Effector memory CD4-positive, alpha-beta T cell (primary cell): Measurements from ENCODE around the gene CSTF3.
"Not testable (repeated sequence)": the region's sequence is repeated elsewhere in the genome, so short reads cannot be mapped to it uniquely, and the experiment has no call there.

Source experiments
- DNase-seq, 3 donors: peaks; one replicate each; pipeline ENCODE4 v3.0.0-alpha.2; 2020
- H3K27ac ChIP-seq: 2 replicates; pipeline ENCODE4 v1.7.0; 2013; ENCODE audit warnings: mild to moderate bottlenecking, low read length, moderate library complexity; ENCODE audit not compliant: insufficient read depth, poor library complexity, severe bottlenecking
- H3K27me3 ChIP-seq: replicated peaks from 2 replicates; pipeline ENCODE4 v1.7.0; 2013; ENCODE audit warnings: mild to moderate bottlenecking, low read length; ENCODE audit not compliant: insufficient read depth, control insufficient read depth, poor library complexity, severe bottlenecking
- H3K36me3 ChIP-seq: 2 replicates; pipeline ENCODE4 v1.7.0; 2013; ENCODE audit warnings: mild to moderate bottlenecking, low read length, moderate library complexity; ENCODE audit not compliant: control insufficient read depth, insufficient read depth
- H3K4me1 ChIP-seq: 2 replicates; pipeline ENCODE4 v1.7.0; 2013; ENCODE audit warnings: low read length, mild to moderate bottlenecking; ENCODE audit not compliant: control insufficient read depth, insufficient read depth, poor library complexity, severe bottlenecking
- H3K4me3 ChIP-seq: 2 replicates; pipeline ENCODE4 v1.7.0; 2013; ENCODE audit warnings: low read length, low read depth, mild to moderate bottlenecking; ENCODE audit not compliant: insufficient read depth, poor library complexity, severe bottlenecking
- H3K9me3 ChIP-seq: 2 replicates; pipeline ENCODE4 v1.7.0; 2013; ENCODE audit warnings: mild to moderate bottlenecking, low read length, moderate library complexity; ENCODE audit not compliant: control insufficient read depth

CSTF3 gene

DNA sequence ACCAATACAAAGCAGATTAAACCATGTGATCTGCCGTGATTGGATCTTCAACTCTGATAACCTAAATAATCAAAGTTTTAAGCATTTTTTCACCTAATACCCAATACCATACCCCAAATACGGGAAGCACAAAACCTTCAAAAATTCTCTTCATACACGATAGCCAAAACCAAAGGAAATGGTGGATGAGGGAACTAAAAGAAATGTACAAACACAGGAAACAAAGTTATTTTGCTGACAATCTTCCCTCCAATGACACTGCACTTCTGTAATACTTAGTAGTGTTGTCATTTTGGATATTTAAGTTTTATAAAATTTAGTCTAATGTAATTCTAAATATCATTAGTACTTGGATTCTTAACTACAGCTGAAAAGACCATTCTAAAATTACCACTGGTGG is 27.0 kb downstream of the CSTF3 start:
- H3K4me1 ChIP-seq: no peaks in the 10 kb centered on the region
- no peaks in the 10 kb centered on the region for H3K36me3 ChIP-seq
- no peak for DNase-seq
- no peaks in the 10 kb centered on the region for H3K9me3 ChIP-seq
- no peak overlapping the region for H3K4me3 ChIP-seq
- H3K27ac ChIP-seq: no peak overlapping the region
- no peaks in the 10 kb centered on the region for H3K27me3 ChIP-seq

DNA sequence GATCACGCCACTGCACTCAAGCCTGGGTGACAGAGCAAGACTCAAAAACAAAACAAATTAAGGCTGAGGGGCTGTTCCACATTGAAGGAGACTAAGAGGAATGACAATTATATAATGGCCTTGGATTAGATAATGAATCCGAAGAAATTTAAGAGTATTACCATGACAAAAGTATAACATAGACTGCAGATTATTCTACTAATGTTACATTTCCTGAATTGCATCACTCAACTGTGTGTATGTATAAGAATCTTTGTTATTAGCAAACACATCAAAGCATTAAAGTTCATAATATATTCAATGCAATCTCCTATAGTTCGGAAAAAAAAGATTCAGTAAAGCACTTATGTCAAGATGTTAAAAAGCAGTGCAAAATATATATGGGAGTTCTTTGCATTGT is 27.5 kb downstream of the CSTF3 start:
- H3K4me3 ChIP-seq: no peak overlapping the region
- no peak overlapping the region for H3K27ac ChIP-seq
- no peaks in the 10 kb centered on the region for H3K4me1 ChIP-seq
- no peaks in the 10 kb centered on the region for H3K9me3 ChIP-seq
- no peaks in the 10 kb centered on the region for H3K36me3 ChIP-seq
- no peaks in the 10 kb centered on the region for H3K27me3 ChIP-seq
- DNase-seq: no peak

DNA sequence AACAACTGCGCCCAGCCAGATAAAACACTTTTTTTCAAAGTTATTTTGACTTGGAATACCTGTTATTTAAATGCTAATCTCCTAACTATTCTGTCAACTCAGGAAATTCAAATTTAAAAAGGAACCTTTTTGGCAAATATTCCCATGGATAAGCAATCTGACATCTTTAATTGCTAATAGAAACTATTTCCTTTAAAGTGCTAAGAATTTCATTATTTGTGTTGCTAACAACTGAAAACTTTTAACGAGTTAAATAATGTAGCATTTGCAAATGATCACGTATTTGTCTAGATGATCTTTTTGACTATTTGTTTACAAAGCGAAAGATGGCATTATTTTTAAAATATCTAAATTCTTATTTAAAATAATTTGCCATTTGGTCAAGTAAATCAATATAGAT is 28.8 kb downstream of the CSTF3 start:
- Histone ChIP-seq H3K9me3 (no peaks in the 10 kb centered on the region), H3K27me3 (no peaks in the 10 kb centered on the region), H3K36me3 (no peaks in the 10 kb centered on the region), H3K27ac (no peak overlapping the region), H3K4me3 (no peak overlapping the region), H3K4me1 (no peaks in the 10 kb centered on the region)
- no peak for DNase-seq

DNA sequence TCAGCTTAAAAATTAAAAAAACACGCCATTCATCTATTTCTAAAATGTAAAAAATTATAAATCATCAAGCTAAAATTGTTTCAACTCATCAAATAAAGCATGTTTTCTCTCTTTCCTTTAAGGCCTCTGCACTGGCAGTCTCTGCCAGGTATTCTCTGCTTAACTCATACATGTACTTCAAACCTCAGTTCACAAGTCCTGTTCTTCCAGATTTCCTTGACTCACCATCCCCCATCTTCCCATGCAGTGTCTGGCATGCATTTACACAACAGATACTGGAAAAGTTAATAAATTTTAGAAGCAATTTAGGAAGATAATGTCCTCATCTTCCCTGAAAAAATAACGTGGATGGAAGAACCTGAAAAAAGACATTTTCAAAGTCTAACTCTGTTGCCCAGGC is 32.5 kb downstream of the CSTF3 start:
- no peaks in the 10 kb centered on the region for H3K4me1 ChIP-seq
- no peak for DNase-seq
- H3K27ac ChIP-seq: no peak overlapping the region
- H3K4me3 ChIP-seq: no peak overlapping the region
- no peaks in the 10 kb centered on the region for H3K27me3 ChIP-seq
- H3K36me3 ChIP-seq: no peaks in the 10 kb centered on the region
- H3K9me3 ChIP-seq: no peaks in the 10 kb centered on the region

DNA sequence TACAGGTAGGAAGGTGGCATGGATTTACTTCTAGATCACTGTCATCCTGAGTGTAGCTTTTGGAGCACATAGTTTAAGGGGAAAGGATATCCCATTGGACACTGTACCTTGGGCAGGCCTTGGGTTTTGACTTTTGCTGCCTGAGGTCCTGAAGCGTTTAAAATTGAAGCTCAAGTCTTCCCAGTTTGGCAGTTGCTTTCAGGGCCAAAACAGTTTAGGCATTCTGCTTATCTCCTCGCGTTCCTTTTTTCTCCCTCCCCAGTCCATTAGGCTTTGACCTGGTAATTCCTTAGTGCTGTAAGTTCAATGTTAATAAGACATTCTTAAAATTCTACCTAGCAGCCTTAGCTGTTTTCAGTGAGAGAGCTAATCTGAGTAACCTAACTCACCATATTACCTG is 35.7 kb downstream of the CSTF3 start:
- H3K4me3 ChIP-seq: no peak overlapping the region
- no peaks in the 10 kb centered on the region for H3K36me3 ChIP-seq
- H3K9me3 ChIP-seq: no peaks in the 10 kb centered on the region
- DNase-seq: no peak
- no peaks in the 10 kb centered on the region for H3K4me1 ChIP-seq
- no peak overlapping the region for H3K27ac ChIP-seq
- no peaks in the 10 kb centered on the region for H3K27me3 ChIP-seq

- Histone ChIP-seq H3K27ac (no peak overlapping the region), H3K4me3 (no peak overlapping the region), H3K4me1 (no peaks in the 10 kb centered on the region), H3K9me3 (no peaks in the 10 kb centered on the region), H3K27me3 (no peaks in the 10 kb centered on the region), H3K36me3 (no peaks in the 10 kb centered on the region)
- no peak for DNase-seq
Measured at GRCh38 chr11:33125025-33125424, 36.3 kb downstream of the CSTF3 start.

DNA sequence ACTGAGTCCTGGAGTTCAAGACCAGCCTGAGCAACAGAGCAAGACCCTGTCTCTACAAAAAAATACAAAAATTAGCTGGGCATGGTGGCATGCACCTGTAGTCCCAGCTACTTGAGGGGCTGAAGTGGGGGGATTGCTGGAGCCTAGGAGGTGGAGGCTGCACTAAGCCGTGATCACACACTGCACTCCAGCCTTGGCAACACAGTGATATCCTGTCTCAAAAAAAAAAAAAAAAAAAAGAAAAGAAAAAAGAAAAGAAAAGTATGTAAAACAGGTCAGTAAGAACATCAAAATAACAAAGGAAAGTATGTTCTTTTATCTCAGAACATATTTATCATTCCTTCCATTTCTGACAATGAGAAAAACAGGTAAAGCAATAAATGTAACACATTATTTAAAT is 38.6 kb downstream of the CSTF3 start:
- not testable (repeated sequence) for H3K4me1 ChIP-seq, H3K27ac ChIP-seq, H3K4me3 ChIP-seq, DNase-seq, H3K36me3 ChIP-seq, H3K9me3 ChIP-seq, H3K27me3 ChIP-seq

GRCh38 chr11:33116535-33116934 is 44.7 kb downstream of the CSTF3 start:
- Histone ChIP-seq H3K4me3 (no peak overlapping the region), H3K27me3 (no peaks in the 10 kb centered on the region), H3K36me3 (no peaks in the 10 kb centered on the region), H3K4me1 (no peaks in the 10 kb centered on the region), H3K9me3 (no peaks in the 10 kb centered on the region), H3K27ac (no peak overlapping the region)
- no peak for DNase-seq

- H3K4me3 ChIP-seq: no peak overlapping the region
- no peaks in the 10 kb centered on the region for H3K4me1 ChIP-seq
- H3K27ac ChIP-seq: no peak overlapping the region
- no peaks in the 10 kb centered on the region for H3K27me3 ChIP-seq
- H3K9me3 ChIP-seq: no peaks in the 10 kb centered on the region
- no peaks in the 10 kb centered on the region for H3K36me3 ChIP-seq
- DNase-seq: no peak
Measured at GRCh38 chr11:33110083-33110482, 51.2 kb downstream of the CSTF3 start.

GRCh38 chr11:33109294-33109895 is 51.9 kb downstream of the CSTF3 start:
- no peaks in the 10 kb centered on the region for H3K4me1 ChIP-seq
- no peaks in the 10 kb centered on the region for H3K27me3 ChIP-seq
- no peak for DNase-seq
- H3K36me3 ChIP-seq: peaks cover 4% of the 10 kb centered on the region
- H3K27ac ChIP-seq: no peak overlapping the region
- no peak overlapping the region for H3K4me3 ChIP-seq
- no peaks in the 10 kb centered on the region for H3K9me3 ChIP-seq

GRCh38 chr11:33103836-33104235 is 57.4 kb downstream of the CSTF3 start:
- no peak for DNase-seq
- Histone ChIP-seq H3K27me3 (no peaks in the 10 kb centered on the region), H3K9me3 (no peaks in the 10 kb centered on the region), H3K4me1 (no peaks in the 10 kb centered on the region), H3K4me3 (no peak overlapping the region), H3K36me3 (peaks cover 35% of the 10 kb centered on the region), H3K27ac (no peak overlapping the region)
